22Rv1 (cell line): ENCODE data around the gene CCDC7.

Experiments used
- ZFX ChIP-seq: fragments of 450-650 bp; IDR thresholded peaks from 2 replicates; pipeline ENCODE4 v1.6.1; 2017; ENCODE audit warnings: antibody characterized with exemption, borderline replicate concordance
- TF ChIP-seq, protein P1 (sequence below): fragments of 450-650 bp; IDR thresholded peaks from 2 replicates; pipeline ENCODE4 v1.5.1; 2017; ENCODE audit warnings: mild to moderate bottlenecking

DNA sequence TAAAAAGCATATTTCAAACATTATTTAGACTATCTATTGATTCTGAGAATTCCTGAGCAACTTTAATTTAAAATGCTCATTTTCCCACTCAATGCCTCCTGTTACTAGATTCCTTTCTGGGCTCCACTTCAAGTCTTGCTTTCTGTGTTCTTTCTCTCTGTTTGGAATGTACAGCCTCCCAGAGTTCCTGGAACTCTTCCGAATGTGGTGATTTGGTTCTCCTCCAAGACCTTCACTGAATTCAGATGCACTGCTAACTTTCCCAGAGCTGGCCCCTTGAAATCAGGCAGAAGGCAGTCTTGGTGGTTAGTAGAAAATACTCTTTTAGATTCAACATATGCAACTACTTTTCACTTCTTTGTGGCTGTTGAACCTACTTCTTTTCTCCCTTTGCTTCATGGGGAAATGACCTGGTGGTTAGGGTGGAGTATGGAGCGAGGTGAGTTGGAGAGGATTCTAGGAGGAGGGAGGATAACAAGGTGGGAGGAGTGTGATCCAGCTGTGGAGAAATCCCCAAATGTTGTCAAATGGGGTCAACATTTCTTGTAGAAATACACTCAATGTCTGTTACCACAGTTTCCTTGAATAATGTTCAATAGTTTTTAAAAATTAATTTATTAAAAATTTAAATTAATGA, 27.9 kb upstream of the CCDC7 start:
- TF ChIP-seq, protein P1, sequence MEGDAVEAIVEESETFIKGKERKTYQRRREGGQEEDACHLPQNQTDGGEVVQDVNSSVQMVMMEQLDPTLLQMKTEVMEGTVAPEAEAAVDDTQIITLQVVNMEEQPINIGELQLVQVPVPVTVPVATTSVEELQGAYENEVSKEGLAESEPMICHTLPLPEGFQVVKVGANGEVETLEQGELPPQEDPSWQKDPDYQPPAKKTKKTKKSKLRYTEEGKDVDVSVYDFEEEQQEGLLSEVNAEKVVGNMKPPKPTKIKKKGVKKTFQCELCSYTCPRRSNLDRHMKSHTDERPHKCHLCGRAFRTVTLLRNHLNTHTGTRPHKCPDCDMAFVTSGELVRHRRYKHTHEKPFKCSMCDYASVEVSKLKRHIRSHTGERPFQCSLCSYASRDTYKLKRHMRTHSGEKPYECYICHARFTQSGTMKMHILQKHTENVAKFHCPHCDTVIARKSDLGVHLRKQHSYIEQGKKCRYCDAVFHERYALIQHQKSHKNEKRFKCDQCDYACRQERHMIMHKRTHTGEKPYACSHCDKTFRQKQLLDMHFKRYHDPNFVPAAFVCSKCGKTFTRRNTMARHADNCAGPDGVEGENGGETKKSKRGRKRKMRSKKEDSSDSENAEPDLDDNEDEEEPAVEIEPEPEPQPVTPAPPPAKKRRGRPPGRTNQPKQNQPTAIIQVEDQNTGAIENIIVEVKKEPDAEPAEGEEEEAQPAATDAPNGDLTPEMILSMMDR = no peak
- TF ChIP-seq ZFX = no peak
